ENCODE data around the gene MELK.
"Not testable (repeated sequence)": the region's sequence is repeated elsewhere in the genome, so short reads cannot be mapped to it uniquely, and the experiment has no call there.

DNA sequence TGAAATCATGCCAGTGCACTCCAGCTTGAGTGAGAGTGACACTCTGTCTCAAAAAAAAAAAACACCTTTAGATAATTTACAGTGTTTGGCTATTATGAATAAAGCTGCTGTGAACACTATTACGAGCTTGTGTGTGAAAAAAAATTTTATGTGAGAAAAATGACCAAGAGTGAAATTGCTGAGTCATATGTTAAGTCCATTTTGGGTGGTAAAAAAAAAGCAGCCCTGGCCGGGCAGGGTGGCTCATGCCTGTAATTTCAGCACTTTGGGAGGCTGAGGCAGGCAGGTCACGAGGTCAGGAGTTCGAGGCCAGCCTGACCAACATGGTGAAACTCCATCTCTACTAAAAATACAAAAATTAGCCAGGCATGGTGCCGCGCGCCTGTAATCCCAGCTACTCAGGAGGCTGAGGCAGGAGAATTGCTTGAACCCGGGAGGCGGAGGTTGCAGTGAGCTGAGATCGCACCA is 22.0 kb upstream of the MELK start:
- TF ChIP-seq POLR2A, CTCF (IDR thresholded peaks at IDR 0.05): not testable (repeated sequence)
